SJSA1 (cell line): ENCODE measurements around the gene TSR3. TPM values are rescaled to one million over a fixed set of nuclear protein-coding genes. Genes with fewer than 3 reads are reported as not detected.

ENCODE experiments used
- DNase-seq, 2 experiments: peaks; one replicate each; pipeline ENCODE4 v3.0.0-alpha.2; 2015 to 2020; ENCODE audit warnings: low spot score in 2 of 2, low read depth in 1 of 2
- H3K27ac ChIP-seq: fragments of 250-450 bp; sonication (Bioruptor Pico); 2 replicates; pipeline ENCODE4 v1.5.1; 2020; ENCODE audit warnings: mild to moderate bottlenecking, moderate library complexity
- H3K27me3 ChIP-seq: fragments of 250-450 bp; sonication (Bioruptor Pico); replicated peaks from 2 replicates; pipeline ENCODE4 v1.5.1; 2020; ENCODE audit warnings: mild to moderate bottlenecking, moderate library complexity
- H3K36me3 ChIP-seq: fragments of 250-450 bp; sonication (Bioruptor Pico); 2 replicates; pipeline ENCODE4 v1.5.1; 2020; ENCODE audit warnings: mild to moderate bottlenecking
- H3K4me1 ChIP-seq: fragments of 250-450 bp; sonication (Bioruptor Pico); replicated peaks from 2 replicates; pipeline ENCODE4 v1.6.1; 2021; ENCODE audit warnings: mild to moderate bottlenecking
- H3K4me3 ChIP-seq: fragments of 250-450 bp; sonication (Bioruptor Pico); 2 replicates; pipeline ENCODE4 v1.5.1; 2020; ENCODE audit warnings: mild to moderate bottlenecking
- H3K9me3 ChIP-seq: fragments of 250-450 bp; sonication (Bioruptor Pico); replicated peaks from 2 replicates; pipeline ENCODE4 v1.5.1; 2020; ENCODE audit warnings: mild to moderate bottlenecking
- total RNA-seq: library from RNA; depleted of rRNA; stranded (reverse); fragments of >200 nt; shearing (Covaris generic); gene quantifications from 2 replicates; pipeline ENCODE4 v1.2.3, GENCODE V29; 2014; rRNA removed

The TSR3 gene
- 110 and 166 TPM in 2 replicates for total RNA-seq

DNA sequence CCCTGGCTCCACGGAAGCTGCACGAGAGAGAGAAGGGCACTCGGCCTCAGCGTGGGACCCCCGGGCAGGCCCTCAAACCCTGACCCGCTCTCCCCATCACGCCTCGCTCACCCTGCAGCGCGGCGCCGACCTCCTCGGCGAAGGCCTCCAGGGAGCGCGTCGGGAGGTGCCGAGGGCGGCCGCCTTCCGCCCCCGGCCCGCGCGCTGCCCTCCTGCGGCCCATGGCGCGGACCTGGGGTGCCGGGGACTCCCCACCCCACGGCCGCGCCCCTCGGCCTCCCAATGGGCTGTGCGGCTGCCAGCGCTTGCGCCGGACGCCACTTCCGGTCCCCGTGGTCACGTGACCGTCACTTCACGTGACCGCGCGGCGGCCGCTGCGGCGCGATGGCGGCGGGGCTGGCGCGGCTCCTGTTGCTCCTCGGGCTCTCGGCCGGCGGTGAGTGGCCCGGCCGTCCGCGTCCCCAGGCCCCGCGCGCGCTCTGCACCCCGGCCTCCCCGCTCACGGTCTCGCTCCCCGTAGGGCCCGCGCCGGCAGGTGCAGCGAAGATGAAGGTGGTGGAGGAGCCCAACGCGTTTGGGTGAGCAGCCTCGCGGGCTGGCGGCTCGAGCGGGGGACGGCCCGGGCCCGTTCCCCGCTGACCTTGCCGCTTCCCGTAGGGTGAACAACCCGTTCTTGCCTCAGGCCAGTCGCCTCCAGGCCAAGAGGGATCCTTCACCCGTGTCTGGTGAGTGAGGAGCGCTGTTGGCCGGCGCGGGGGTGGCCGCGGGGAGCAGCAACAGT, at the start of gene TSR3, which contains the start of gene GNPTG:
TSR3 (minus strand) TSS at position 297 of the 781 bp plus-strand sequence; CDS start at position 223, 74 bp downstream.
GNPTG (plus strand) TSS at position 350 of the 781 bp plus-strand sequence; CDS start at position 385, 35 bp downstream.
- Histone ChIP-seq H3K4me1 (peaks cover 26% of the 10 kb centered on the region), H3K27ac (peak within 1 kb of the TSS; percentile 16; the same call in 1 of the 2 replicates), H3K4me3 (peak within 1 kb of the TSS; percentile 99), H3K36me3 (peaks cover 39% of the 10 kb centered on the region), H3K27me3 (no peaks in the 10 kb centered on the region), H3K9me3 (peaks cover 9% of the 10 kb centered on the region; the same call in 1 of the 2 replicates)
- DNase-seq: peak; percentile 74 to 76

DNA sequence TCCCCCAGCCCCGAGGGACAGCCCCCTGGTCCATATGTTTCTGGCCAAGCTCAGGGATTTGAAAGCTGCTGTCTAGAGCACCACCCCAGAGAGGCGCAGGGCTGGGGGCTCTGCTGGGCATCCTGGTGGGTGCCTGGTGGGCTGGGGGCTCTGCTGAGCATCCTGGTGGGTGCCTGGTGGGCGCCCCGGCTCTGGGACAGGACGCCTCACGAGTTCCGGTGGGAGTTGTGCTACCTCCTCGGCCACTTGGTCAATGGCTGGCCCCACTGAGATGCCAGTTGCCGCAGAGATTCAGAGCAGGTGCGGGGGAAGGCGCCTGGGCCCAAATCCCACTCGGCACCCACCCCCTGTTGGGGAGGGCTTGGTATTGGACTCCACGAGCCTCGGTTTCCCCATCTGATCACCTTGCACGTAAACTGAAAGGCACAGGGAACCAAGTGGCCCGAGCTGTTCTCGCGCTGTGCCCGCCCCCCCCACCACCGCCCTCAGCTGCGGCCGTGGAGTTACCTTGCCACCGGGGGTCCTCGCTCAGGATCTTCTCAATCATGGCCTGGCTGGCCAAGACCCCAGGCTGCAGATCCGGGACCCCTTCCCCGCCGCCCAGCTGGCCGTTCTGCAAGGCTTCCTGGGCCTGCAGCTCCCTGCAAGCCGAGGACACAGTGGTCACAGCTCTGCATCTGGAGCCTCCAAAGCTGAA, 49.5 kb upstream of the TSR3 start:
- no peaks in the 10 kb centered on the region for H3K27me3 ChIP-seq
- H3K27ac ChIP-seq: no peak overlapping the region
- no peak overlapping the region for H3K4me3 ChIP-seq
- no peak for DNase-seq
- no peaks in the 10 kb centered on the region for H3K4me1 ChIP-seq
- no peaks in the 10 kb centered on the region for H3K36me3 ChIP-seq
- no peaks in the 10 kb centered on the region for H3K9me3 ChIP-seq

DNA sequence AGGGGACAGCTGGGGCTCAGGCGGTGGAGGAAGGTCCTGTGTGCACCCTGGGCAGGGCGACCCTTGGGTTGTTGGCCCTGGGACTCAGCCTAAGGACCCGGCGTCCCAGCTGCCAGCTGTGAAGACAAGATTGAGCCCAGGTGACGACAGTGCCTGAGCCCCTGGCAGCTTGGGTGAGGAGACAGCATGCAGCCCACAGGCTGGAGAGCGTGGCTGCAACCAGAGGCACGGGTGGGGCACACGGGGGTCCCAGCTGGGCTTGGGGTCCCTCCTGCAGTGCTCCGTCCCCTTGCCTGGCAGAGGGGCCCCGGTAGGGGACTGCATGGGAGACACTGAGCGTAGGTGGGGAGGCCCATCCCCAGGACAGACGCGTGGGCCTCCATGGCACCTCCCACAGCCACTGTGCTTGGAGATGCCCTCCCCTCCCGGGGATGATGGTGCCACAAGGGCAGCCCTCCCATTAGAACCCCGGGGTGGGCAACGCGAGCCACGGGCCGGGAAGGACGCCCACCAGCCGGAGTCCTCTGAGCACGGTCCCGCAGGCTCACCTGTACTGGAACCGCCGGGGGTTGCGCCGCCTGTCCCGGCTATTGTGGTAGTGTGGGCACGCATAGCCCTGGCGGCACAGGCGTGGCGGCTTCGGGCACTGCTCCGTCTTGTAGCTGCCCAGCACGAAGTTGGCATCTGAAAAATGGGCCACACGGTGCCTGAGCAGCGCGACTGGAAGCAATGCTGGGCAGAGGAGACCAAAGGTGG, 47.3 kb upstream of the TSR3 start:
- Histone ChIP-seq H3K9me3 (no peaks in the 10 kb centered on the region), H3K36me3 (no peaks in the 10 kb centered on the region), H3K4me3 (no peak overlapping the region), H3K4me1 (no peaks in the 10 kb centered on the region), H3K27ac (no peak overlapping the region), H3K27me3 (no peaks in the 10 kb centered on the region)
- no peak for DNase-seq

DNA sequence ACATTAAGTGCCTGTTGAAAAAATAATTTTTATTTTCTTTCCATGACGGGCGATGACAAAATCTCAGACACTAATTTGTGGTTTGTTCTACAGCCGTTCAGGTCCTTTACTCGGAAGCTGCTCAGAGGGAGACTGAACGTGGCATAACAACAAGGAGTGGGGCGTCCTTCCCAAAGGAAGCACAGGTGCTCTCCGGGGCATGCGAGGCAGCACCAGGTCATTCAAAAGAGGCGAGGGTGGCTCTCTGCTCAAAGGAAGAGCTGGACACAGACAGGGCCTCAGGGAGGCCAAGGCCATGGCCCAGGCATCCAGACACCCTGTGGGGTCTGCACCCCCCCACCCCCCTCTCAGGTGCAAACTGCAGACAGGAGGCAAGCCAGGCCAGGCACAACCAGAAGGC, 46.7 kb upstream of the TSR3 start:
- H3K4me1 ChIP-seq: no peaks in the 10 kb centered on the region
- no peaks in the 10 kb centered on the region for H3K36me3 ChIP-seq
- H3K27me3 ChIP-seq: no peaks in the 10 kb centered on the region
- no peak overlapping the region for H3K4me3 ChIP-seq
- H3K27ac ChIP-seq: no peak overlapping the region
- H3K9me3 ChIP-seq: no peaks in the 10 kb centered on the region
- DNase-seq: no peak

DNA sequence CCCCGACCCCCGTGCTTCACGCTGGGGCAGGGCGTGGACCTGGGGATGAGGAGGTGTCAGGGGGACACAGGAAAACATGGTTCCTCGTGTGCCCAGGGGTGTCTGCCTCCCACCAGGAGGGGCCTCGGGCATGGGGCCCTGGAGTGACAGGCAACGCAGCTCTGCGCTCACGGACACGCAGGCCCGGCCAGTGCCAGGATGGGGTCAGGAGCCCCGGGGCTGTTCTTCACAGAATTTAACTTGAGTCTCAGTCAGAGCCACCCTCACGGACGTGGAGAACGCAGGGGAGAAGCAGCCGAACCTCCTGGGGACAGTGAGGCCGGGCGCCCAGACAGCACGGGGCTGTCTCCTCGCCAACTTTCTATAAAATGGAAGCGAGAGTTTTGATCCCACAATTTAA, 46.1 kb upstream of the TSR3 start:
- DNase-seq: no peak
- H3K36me3 ChIP-seq: no peaks in the 10 kb centered on the region
- H3K9me3 ChIP-seq: no peaks in the 10 kb centered on the region
- no peak overlapping the region for H3K27ac ChIP-seq
- no peak overlapping the region for H3K4me3 ChIP-seq
- no peaks in the 10 kb centered on the region for H3K4me1 ChIP-seq
- no peaks in the 10 kb centered on the region for H3K27me3 ChIP-seq

DNA sequence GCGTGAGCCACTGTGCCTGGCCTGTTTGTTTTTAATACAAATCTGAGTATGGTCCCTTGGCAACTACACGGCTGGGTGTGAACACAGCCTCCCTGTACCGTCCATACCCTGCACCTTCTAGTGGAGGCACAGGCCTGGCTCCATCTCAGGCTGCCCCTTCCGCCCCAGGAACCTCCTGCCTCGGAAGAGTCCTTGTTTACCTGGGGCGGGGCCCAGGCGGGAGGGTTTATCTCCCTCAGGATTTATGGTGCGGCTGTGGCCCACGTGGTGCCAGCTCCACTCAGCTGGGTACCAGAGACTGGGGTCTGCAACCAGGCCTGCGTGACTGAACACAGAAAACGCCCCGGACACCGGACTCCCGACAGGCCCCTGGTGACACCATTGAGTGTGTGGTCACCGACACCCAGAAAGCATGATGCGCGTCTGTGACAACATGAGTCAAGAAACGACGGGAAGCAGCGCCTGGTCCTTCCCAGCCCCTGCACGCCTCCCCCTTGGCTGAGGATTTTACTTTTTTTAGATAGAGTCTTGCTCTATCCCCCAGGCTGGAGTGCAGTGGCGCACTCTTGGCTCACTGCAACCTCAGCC, 43.9 kb upstream of the TSR3 start:
- Histone ChIP-seq H3K27me3 (no peaks in the 10 kb centered on the region), H3K36me3 (no peaks in the 10 kb centered on the region), H3K9me3 (no peaks in the 10 kb centered on the region)

DNA sequence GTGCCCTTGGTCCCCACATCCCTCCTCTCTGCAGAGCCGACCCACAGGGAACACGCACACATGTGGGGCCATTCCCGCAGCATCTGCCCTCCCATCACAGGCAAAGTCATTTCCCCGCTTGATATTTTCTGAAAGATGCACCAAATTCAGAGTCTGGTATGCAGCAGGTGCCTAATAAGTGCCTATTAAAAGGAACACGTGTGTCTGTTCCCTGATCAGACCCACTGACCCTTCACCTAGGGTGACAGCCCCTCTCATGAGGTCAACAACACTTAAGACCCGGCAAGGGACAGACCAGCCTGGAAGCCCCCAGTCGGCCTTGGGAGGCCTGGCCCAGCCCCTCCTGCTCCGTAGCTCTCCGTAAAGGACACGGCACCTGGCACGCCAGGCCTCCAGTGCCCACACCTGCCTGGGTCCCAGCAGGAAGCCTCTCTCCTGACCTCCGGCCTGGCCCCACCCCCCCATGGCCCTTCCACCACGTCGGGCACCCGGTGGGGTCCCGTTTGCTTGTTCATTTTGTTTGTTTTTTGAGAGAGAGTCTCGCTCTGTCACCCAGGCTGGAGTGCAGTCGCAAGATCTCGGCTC, 42.8 kb upstream of the TSR3 start:
- Histone ChIP-seq H3K27ac (no peak overlapping the region), H3K4me1 (no peaks in the 10 kb centered on the region), H3K4me3 (no peak overlapping the region), H3K27me3 (no peaks in the 10 kb centered on the region), H3K36me3 (no peaks in the 10 kb centered on the region), H3K9me3 (no peaks in the 10 kb centered on the region)
- DNase-seq: no peak

More for the DNA sequence above, 43.9 kb upstream of the TSR3 start:
- Histone ChIP-seq H3K4me1 (no peaks in the 10 kb centered on the region), H3K4me3 (no peak overlapping the region), H3K27ac (no peak overlapping the region)
- no peak for DNase-seq

DNA sequence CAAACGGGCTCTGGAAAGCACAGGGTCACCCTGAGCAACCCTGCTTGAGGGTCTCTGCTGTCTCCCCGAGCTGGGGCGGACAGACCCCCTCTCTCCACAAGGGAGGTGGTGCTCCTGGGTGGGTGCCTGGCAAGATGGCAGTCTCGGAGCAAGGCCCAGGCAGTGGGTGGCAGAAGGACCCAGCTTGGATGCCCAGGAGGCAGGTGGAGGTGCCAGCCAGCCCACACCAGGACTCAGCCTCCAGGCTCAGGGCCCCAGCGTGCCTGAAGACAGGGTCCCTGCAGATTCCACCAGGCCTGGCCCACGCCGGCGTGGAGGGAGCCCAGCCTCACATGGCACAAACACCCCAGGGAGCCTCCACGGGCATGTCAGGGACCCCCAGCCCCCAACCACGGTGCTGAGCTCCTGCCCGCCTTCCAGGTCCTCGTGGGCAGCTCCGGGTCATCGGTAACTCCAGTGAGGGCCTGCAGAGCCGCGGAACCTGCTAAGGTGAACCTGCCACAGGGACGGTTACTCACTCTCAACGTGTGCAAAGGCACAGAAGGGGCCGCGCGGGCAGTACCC, 42.0 kb upstream of the TSR3 start:
- no peaks in the 10 kb centered on the region for H3K27me3 ChIP-seq
- no peak overlapping the region for H3K27ac ChIP-seq
- no peaks in the 10 kb centered on the region for H3K9me3 ChIP-seq
- no peaks in the 10 kb centered on the region for H3K36me3 ChIP-seq
- no peak overlapping the region for H3K4me3 ChIP-seq
- DNase-seq: no peak
- H3K4me1 ChIP-seq: no peaks in the 10 kb centered on the region

DNA sequence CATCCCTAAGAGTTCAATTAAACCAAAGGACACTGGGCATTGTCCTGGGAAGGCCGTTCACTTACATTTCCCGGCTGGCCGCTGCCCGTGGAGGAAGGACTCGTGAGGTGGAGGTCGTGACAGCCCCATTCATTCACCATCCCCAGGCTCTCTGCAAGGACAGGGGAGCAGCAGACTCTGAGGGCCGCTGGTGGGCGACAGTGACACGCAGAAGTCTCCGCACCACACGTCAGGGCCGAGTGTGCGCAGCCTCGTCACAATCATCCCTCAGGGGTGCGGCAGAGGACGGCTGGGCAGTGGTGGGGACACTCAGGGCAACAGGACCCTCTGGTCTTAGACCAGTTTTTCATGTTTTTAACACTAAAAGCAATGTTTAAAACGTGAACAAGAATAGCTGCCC, 41.1 kb upstream of the TSR3 start:
- Histone ChIP-seq H3K36me3 (no peaks in the 10 kb centered on the region), H3K9me3 (no peaks in the 10 kb centered on the region), H3K27ac (no peak overlapping the region), H3K4me1 (no peaks in the 10 kb centered on the region), H3K27me3 (no peaks in the 10 kb centered on the region), H3K4me3 (no peak overlapping the region)
- no peak for DNase-seq

DNA sequence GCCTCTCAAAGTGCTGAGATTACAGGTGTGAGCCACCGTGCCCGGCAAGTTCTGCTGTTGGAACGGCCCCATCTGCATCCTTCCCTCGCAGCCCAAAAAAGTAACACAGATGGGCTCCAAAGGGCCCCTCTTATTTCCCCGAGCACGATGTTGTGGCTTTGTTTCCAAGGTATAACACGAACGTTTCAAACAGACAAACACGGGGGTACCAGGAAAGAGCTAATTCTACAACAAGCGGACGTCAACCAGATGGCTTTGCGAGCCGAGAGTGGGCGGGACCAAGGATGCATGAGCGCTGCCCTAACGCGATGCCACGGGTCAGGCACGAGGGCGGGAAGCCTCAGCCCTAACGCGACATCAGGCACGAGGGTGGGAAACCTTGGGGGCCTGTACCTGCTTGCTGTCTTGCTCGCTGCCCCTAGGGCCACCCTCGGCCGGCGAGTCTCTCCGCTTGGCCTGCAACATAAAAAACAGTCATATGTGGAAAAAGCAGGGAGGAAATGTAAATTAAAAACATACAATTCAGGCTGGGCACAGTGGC, 38.6 kb upstream of the TSR3 start:
- Histone ChIP-seq H3K36me3 (no peaks in the 10 kb centered on the region), H3K4me3 (no peak overlapping the region), H3K27me3 (no peaks in the 10 kb centered on the region), H3K9me3 (no peaks in the 10 kb centered on the region), H3K4me1 (no peaks in the 10 kb centered on the region), H3K27ac (no peak overlapping the region)
- no peak for DNase-seq

DNA sequence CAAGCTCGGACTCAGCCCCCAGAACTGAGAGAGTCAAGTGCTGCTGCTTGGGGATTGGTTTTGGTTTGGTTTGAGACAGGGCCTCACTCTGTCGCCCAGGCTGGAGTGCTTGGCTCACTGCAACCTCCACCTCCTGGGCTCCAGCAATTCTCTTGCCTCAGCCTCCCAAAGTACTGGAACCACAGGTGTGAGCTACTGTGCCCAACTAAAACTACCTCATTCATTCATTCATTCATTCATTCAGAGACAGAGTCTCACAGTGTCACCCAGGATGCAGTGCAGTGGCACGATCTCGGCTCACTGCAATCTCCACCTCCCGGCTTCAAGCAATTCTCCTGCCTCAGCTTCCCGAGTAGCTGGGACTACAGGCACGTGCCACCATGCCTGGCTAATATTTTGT, 38.1 kb upstream of the TSR3 start:
- H3K36me3 ChIP-seq: no peaks in the 10 kb centered on the region
- no peak for DNase-seq
- H3K9me3 ChIP-seq: no peaks in the 10 kb centered on the region
- H3K27ac ChIP-seq: no peak overlapping the region
- H3K27me3 ChIP-seq: no peaks in the 10 kb centered on the region
- H3K4me3 ChIP-seq: no peak overlapping the region
- H3K4me1 ChIP-seq: no peaks in the 10 kb centered on the region

DNA sequence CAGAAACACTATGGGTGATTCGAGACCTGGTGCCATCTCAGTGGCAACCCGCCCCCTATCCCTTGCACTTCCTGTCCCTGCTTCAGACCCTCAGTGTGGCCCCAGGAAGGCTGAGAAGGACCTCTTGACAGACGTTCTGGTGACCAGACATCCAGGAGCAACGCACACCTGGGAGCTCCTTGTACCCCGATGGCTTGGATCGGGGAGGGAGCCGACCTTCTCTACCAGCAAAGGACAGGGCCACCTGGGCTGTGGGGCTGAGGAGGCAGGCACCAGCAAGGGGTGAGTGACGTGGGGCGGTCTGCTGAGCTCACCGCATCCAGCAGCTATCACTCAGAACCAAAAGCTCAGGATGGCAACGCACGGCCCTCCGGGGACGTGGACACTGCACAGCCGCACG, 35.7 kb upstream of the TSR3 start:
- Histone ChIP-seq H3K36me3 (no peaks in the 10 kb centered on the region), H3K4me1 (no peaks in the 10 kb centered on the region), H3K27me3 (no peaks in the 10 kb centered on the region), H3K9me3 (no peaks in the 10 kb centered on the region), H3K27ac (no peak overlapping the region), H3K4me3 (no peak overlapping the region)
- DNase-seq: no peak

DNA sequence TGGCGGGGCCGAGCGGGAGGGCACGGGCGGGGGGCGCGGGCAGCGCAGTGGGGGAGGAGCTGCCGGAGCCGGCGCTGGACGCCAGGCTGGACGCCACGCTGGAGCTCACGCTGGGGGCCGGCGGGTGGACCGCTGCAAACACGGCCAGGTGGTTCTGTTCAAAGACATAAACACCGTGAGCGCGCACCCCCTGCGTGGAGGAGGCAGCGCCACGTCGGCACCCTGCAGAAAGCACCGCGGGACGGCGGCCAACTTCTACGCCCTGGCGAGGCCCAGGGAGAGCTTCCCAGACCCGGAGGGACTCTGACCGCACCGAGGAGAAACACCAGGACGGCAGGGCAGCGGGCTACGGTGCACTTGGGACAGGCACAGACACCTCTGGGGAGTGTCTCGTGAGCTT, 33.6 kb upstream of the TSR3 start:
- Histone ChIP-seq H3K4me1 (no peaks in the 10 kb centered on the region), H3K27ac (no peak overlapping the region), H3K36me3 (no peaks in the 10 kb centered on the region), H3K27me3 (no peaks in the 10 kb centered on the region), H3K4me3 (no peak overlapping the region), H3K9me3 (no peaks in the 10 kb centered on the region)
- no peak for DNase-seq
